Stomach (tissue), 9 donors: ENCODE data around the gene DDHD1. TPM values are rescaled to one million over a fixed set of nuclear protein-coding genes. Genes with fewer than 3 reads are reported as not detected.
A peak's percentile ranks its signal among the peaks of the same experiment; 100 is the strongest.

ENCODE experiments used
- DNase-seq, 2 donors: peaks; one replicate each; pipeline versions ENCODE4 v3.0.0 to v3.0.0-alpha.2; 2013 to 2019
- H3K27ac ChIP-seq, 5 donors: fragments of 200-600 bp in 4 of 5; sonication (generic) in 4 of 5; one replicate each; pipeline ENCODE4 v1.5.1; 2013 to 2019; ENCODE audit warnings: mild to moderate bottlenecking in 1 of 5, moderate library complexity in 1 of 5
- H3K27me3 ChIP-seq, 3 donors: fragments of 200-600 bp; sonication (generic); one replicate each; pipeline ENCODE4 v1.5.1; 2017 to 2019; ENCODE audit warnings: mixed run types in 1 of 3
- H3K36me3 ChIP-seq, 4 donors: fragments of 200-600 bp; sonication (generic); 1 replicate in 3 of 4; 2 replicates in 1 of 4; pipeline ENCODE4 v1.5.1; 2016 to 2019
- H3K4me1 ChIP-seq, 4 donors: fragments of 200-600 bp; sonication (generic); one replicate each; pipeline ENCODE4 v1.5.1; 2016 to 2019
- H3K4me3 ChIP-seq, 4 donors: fragments of 200-600 bp; sonication (generic) in 3 of 4; one replicate each; pipeline ENCODE4 v1.5.1; 2016 to 2019; ENCODE audit warnings: mild to moderate bottlenecking in 1 of 4
- H3K9me3 ChIP-seq, 4 donors: fragments of 200-600 bp; sonication (generic); one replicate each; pipeline ENCODE4 v1.5.1; 2016 to 2019
- CTCF ChIP-seq, 7 experiments: fragments of 450-650 bp in 4 of 7; fragments of 200-600 bp in 3 of 7; sonication (generic) in 3 of 7; IDR thresholded peaks; one replicate each; pipeline ENCODE4 v1.5.1; 2016 to 2019; ENCODE audit warnings: antibody characterized with exemption in 7 of 7, control low read depth in 2 of 7, mild to moderate bottlenecking in 1 of 7
- EP300 ChIP-seq: sonication (generic); formaldehyde crosslinking; IDR thresholded peaks from one replicate; pipeline ENCODE4 v1.6.1; 2017; ENCODE audit warnings: antibody characterized with exemption
- POLR2A ChIP-seq, 4 donors: fragments of 450-650 bp; IDR thresholded peaks; one replicate each; pipeline ENCODE4 v1.6.1; 2016; ENCODE audit warnings: antibody characterized with exemption in 4 of 4, control low read depth in 2 of 4, mild to moderate bottlenecking in 1 of 4, moderate library complexity in 1 of 4
- POLR2AphosphoS5 ChIP-seq, 3 donors: sonication (generic); formaldehyde crosslinking; IDR thresholded peaks; one replicate each; pipeline ENCODE4 v1.6.1; 2016; ENCODE audit warnings: antibody characterized with exemption in 3 of 3
- WGBS, 5 donors: extraction: QIAGEN DNeasy Blood & Tissue Kit in 3 of 5; methylation state at CpG; one replicate each; pipeline versions ENCODE4 v1.1.5 to v1.1.7; 2013 to 2018; 5-methylcytosine and 5-hydroxymethylcytosine counted together
- intact Hi-C: fragments of 100-400 bp; cut with DNase I; formaldehyde crosslinking; loops from one replicate; pipeline ENCODE4 v1.15.1; 2023; ENCODE audit warnings: low total_unique reads
- polyA plus RNA-seq, 3 donors: library from polyadenylated mRNA; stranded (reverse); fragments of 200-250 nt; gene quantifications; one replicate each; pipeline ENCODE4 v1.2.3, GENCODE V29; 2013
- total RNA-seq, 5 donors: library from RNA; depleted of rRNA; stranded (reverse); fragments of >200 nt; gene quantifications; one replicate each; pipeline versions ENCODE4 v1.1.0 to v1.2.3, GENCODE V29; 2014 to 2016
- donor health status: healthy with polysubstance abuse.
- donor health status: Bipolar disorder and iron deficiency.
- donor health status: healthy.

DDHD1 gene
- total and polyA plus RNA-seq, 8 donors: 2.1 to 50.7 (median 11.0) TPM

DNA sequence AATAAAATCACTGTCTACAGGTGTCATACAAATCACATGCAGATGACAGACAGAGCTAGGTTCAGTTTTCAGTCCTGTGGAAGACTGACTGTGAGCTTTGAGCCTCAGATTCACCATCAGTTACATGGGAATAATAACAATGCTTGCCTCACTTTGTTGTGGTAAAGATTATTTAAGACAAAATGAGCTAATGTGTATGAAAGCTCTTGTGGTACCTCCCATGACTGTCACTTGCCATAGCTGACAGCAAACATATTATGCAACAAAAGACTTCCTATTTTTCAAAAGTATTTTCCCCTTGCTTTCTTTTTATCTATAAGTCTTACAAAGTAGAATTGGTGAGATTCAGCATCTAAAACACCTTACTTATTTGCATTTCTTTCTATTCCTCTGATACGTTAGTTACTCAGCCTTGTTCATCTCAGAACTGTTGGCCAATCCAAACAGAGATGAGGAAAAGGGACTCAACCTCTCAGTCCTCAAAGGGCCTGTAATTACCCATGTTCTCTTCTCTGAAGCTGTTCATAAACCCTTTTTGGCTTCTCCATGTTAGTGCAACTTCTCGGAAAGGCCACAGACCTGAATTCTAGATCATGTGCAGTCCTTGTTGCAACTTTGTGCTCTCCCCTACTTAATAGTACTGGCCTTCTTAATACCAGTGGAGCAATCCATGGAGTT is 8.8 kb upstream of the DDHD1 start:
- Histone ChIP-seq H3K9me3 (peaks cover 0 to 7% (median 3%) of the 10 kb centered on the region in 4 donors), H3K27me3 (no peaks in the 10 kb centered on the region), H3K4me3 (no peak overlapping the region), H3K36me3 (no peaks in the 10 kb centered on the region), H3K4me1 (no peaks in the 10 kb centered on the region), H3K27ac (no peak overlapping the region)
- no peak for DNase-seq
- intact Hi-C loops: no loop called here
- no peak for TF ChIP-seq EP300
- no peak for TF ChIP-seq POLR2AphosphoS5 (IDR thresholded peaks at IDR 0.05)
- no peak for TF ChIP-seq POLR2A (IDR thresholded peaks at IDR 0.05)
- no peak for TF ChIP-seq CTCF (IDR thresholded peaks at IDR 0.05)
- 80 to 94% (median 86%) methylated on average over 2 of the region's 2 CpGs for WGBS, 5 donors

DNA sequence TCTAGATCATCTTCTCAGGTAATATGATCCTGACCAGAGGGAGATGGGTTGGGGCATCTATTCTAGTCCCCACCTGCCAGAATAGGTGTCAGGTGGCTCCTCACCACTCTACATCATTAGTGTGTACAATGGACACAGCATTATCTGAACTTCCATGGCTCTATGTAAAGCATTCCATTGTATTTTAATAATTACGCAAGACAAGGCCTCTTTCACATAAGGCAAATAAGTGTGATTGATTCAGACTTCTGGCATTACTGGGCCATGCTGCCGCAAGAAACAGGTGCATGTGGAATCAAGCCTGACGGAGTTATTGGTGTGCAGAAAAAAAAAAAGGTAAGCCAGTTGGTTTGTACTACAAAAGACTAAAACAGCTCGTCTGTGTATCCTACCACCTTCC is 3.1 kb upstream of the DDHD1 start:
- TF ChIP-seq POLR2A (IDR thresholded peaks at IDR 0.05) (no peak), POLR2AphosphoS5 (IDR thresholded peaks at IDR 0.05) (no peak), EP300 (no peak), CTCF (IDR thresholded peaks at IDR 0.05) (no peak)
- Histone ChIP-seq H3K4me3 (no peak overlapping the region), H3K4me1 (peaks cover 2 to 11% (median 10%) of the 10 kb centered on the region in 4 donors), H3K36me3 (no peaks in the 10 kb centered on the region), H3K27me3 (no peaks in the 10 kb centered on the region), H3K27ac (no peak overlapping the region), H3K9me3 (no peaks in the 10 kb centered on the region)
- 72 to 84% (median 80%) methylated on average over 4 of the region's 4 CpGs for WGBS, 5 donors
- intact Hi-C loops: no loop called here
- DNase-seq: no peak

- Histone ChIP-seq H3K27me3 (no peaks in the 10 kb centered on the region), H3K4me3 (peak overlapping the region; percentile 86 to 91 (median 86)), H3K27ac (peak overlapping the region; percentile 87 to 94 (median 93)), H3K4me1 (peaks cover 9 to 31% (median 23%) of the 10 kb centered on the region in 4 donors), H3K9me3 (no peaks in the 10 kb centered on the region), H3K36me3 (no peaks in the 10 kb centered on the region)
- no peak for TF ChIP-seq CTCF (IDR thresholded peaks at IDR 0.05)
- intact Hi-C loops: no loop called here
- 77 to 85% (median 82%) methylated on average over 3 to 4 of the region's 4 CpGs for WGBS, 5 donors
- no peak for DNase-seq
Observed at GRCh38 chr14:53153702-53154112, 584 bp upstream of the DDHD1 start.

DNA sequence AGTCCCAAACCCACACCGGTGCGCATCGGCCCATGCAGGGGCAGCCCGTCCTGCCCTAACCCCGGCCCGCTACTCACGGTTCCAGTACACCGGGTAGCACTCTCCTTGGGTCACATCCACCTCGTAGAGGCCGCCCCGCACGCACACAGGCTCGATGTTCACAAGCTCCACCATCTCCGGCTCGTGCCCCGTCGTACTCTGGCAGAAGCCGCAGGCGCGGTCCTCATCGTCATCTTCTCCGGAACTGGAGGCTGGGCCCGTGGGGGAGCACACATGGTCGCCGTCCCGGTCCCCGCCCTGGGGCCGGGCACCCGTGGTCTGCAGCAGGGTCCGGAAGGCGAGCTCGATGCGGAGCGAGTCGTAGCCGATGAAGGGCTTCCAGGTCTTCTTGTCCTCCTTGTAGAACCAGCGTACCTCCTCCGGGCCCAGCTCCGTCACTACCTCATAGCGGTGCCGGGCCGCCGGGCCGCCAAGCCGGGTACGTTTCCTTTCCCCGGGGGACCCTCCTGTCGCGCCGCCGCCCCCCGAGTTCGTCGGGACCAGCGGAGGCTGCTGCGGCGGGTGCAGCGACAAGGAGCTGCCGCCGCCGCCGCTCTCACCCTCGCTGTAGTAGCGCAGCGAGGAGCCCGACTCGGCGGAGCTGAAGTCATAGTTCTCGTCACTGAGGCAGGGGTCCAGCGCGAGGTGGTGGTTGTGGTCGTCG is 788 bp downstream of the DDHD1 start:
- WGBS, 5 donors: 0 to 1% (median 1%) methylated on average over 40 to 73 of the region's 73 CpGs
- Histone ChIP-seq H3K27ac (peak overlapping the region; percentile 87 to 94 (median 93)), H3K9me3 (no peaks in the 10 kb centered on the region), H3K27me3 (no peaks in the 10 kb centered on the region), H3K4me3 (peak overlapping the region; percentile 86 to 91 (median 86)), H3K4me1 (peaks cover 9 to 36% (median 25%) of the 10 kb centered on the region in 4 donors), H3K36me3 (no peaks in the 10 kb centered on the region)
- intact Hi-C loops: no loop called here
- TF ChIP-seq POLR2AphosphoS5 (IDR thresholded peaks at IDR 0.05) (no peak), CTCF (IDR thresholded peaks at IDR 0.05) (no peak), POLR2A (IDR thresholded peaks at IDR 0.05) (no peak)
- peak; percentile 55 to 77 for DNase-seq
